HCT116 (cell line): Measurements from ENCODE around the gene SNTN. TPM values are rescaled to one million over a fixed set of nuclear protein-coding genes. Genes with fewer than 3 reads are reported as not detected.

Source experiments
- ATAC-seq: fragments of 200-7000 bp; cut with Tn5 transposase; 2 replicates; pipeline ENCODE4 v1.9.1; 2020; ENCODE audit warnings: mild to moderate bottlenecking, moderate library complexity
- BruUV-seq: library from RNA; stranded (reverse); fragments of 400-500 nt; replicated peaks from 2 replicates; lab custom pipeline; 2021; lab: Mats Ljungman, UMichigan
- CTCF ChIA-PET: fragments of 300-600 bp; sonication (Branson Sonifier 250); formaldehyde crosslinking; loops from one replicate; lab custom pipeline; 2021; ENCODE audit warnings: antibody characterized with exemption; lab: Charles Lee
- POLR2A ChIA-PET: fragments of 300-600, 350-600 bp; sonication (Branson Sonifier 250); formaldehyde crosslinking; loops from one replicate; lab custom pipeline; 2021; ENCODE audit warnings: antibody characterized with exemption; lab: Charles Lee
- RAD21 ChIA-PET, 2 experiments: fragments of 300-600 bp; sonication (Branson Sonifier 250); formaldehyde crosslinking; loops; one replicate each; lab custom pipeline; 2023; ENCODE audit warnings: low total read pairs in 2 of 2; ENCODE audit not compliant: uncharacterized antibody in 2 of 2, unreplicated experiment in 2 of 2, low non-redundant PET in 1 of 2; lab: Charles Lee
- DNase-seq: peaks from one replicate; pipeline ENCODE4 v3.0.0-alpha.2; 2010; ENCODE audit warnings: low read depth, low spot score
- H2AFZ ChIP-seq: fragments of 200-600 bp; shearing (Covaris generic), sonication (generic); 2 replicates; pipeline ENCODE4 v1.6.1; 2017; ENCODE audit warnings: low read depth, mixed run types, mixed read lengths, antibody characterized with exemption, low read length; ENCODE audit not compliant: poor library complexity, severe bottlenecking
- H3K27ac ChIP-seq: 2 replicates; pipeline ENCODE4 v1.5.1; 2012; ENCODE audit warnings: low read depth, low read length
- H3K27me3 ChIP-seq: fragments of 200-600 bp; sonication (generic); 2 replicates; pipeline ENCODE4 v1.6.1; 2016; ENCODE audit warnings: mixed run types, low read length, mixed read lengths; ENCODE audit not compliant: insufficient read depth
- H3K36me3 ChIP-seq, 2 experiments: fragments of 200-500 bp in 1 of 2; fragments of 200-600 bp in 1 of 2; sonication (Bioruptor generic) in 1 of 2; sonication (generic) in 1 of 2; 2 replicates each; pipeline versions ENCODE4 v1.5.1 to v1.6.1; 2014 to 2016; ENCODE audit warnings: low read length in 2 of 2, inconsistent platforms in 1 of 2, mixed read lengths in 1 of 2, mixed run types in 1 of 2; ENCODE audit not compliant: insufficient read depth in 2 of 2, control insufficient read depth in 1 of 2
- H3K4me1 ChIP-seq, 2 experiments: fragments of 200-600 bp in 1 of 2; sonication (generic) in 1 of 2; 2 replicates each; pipeline versions ENCODE4 v1.5.1 to v1.6.1; 2012 to 2017; ENCODE audit warnings: low read length in 2 of 2, inconsistent platforms in 1 of 2, mild to moderate bottlenecking in 1 of 2, mixed read lengths in 1 of 2, mixed run types in 1 of 2, moderate library complexity in 1 of 2; ENCODE audit not compliant: insufficient read depth in 2 of 2, control insufficient read depth in 1 of 2
- H3K4me2 ChIP-seq: fragments of 200-600 bp; sonication (generic); 2 replicates; pipeline ENCODE4 v1.6.1; 2017; ENCODE audit warnings: mixed run types, low read length, mixed read lengths
- H3K4me3 ChIP-seq, 2 experiments: fragments of 200-600 bp in 1 of 2; sonication (generic) in 1 of 2; replicated peaks in 1 of 2; 2 replicates each; pipeline ENCODE4 v1.5.1; 2011 to 2016; ENCODE audit warnings: low read length in 2 of 2, control low read depth in 1 of 2, low read depth in 1 of 2, mild to moderate bottlenecking in 1 of 2, mixed read lengths in 1 of 2, mixed run types in 1 of 2
- H3K79me2 ChIP-seq: fragments of 200-600 bp; sonication (generic); 2 replicates; pipeline ENCODE4 v1.6.1; 2017; ENCODE audit warnings: mild to moderate bottlenecking, mixed run types, low read length, moderate library complexity, mixed read lengths; ENCODE audit not compliant: insufficient read depth
- H3K9ac ChIP-seq: fragments of 200-600 bp; sonication (generic); 2 replicates; pipeline ENCODE4 v1.6.1; 2016; ENCODE audit warnings: low read length, mixed read lengths
- H3K9me2 ChIP-seq: fragments of 200-600 bp; sonication (generic), shearing (Covaris generic); 2 replicates; pipeline ENCODE4 v1.6.1; 2017; ENCODE audit warnings: mixed run types, mild to moderate bottlenecking, moderate library complexity; ENCODE audit not compliant: insufficient read depth
- H3K9me3 ChIP-seq, 2 experiments: fragments of 200-500 bp in 1 of 2; fragments of 200-600 bp in 1 of 2; sonication (Bioruptor generic) in 1 of 2; sonication (generic) in 1 of 2; 2 replicates each; pipeline ENCODE4 v1.6.1; 2014 to 2017; ENCODE audit warnings: low read length in 2 of 2, mixed read lengths in 2 of 2, inconsistent platforms in 1 of 2, low read depth in 1 of 2, mild to moderate bottlenecking in 1 of 2, mixed run types in 1 of 2, moderate library complexity in 1 of 2; ENCODE audit not compliant: control insufficient read depth in 1 of 2, insufficient read depth in 1 of 2
- H4K20me1 ChIP-seq: fragments of 200-600 bp; sonication (generic), shearing (Covaris generic); 2 replicates; pipeline ENCODE4 v1.6.1; 2017; ENCODE audit warnings: mixed run types, mild to moderate bottlenecking, moderate library complexity; ENCODE audit not compliant: insufficient read depth
- CBX3 ChIP-seq: IDR thresholded peaks from 2 replicates; pipeline ENCODE4 v1.6.1; 2012; ENCODE audit warnings: low read depth
- CEBPB ChIP-seq: IDR thresholded peaks from 2 replicates; pipeline ENCODE4 v1.6.1; 2012; ENCODE audit warnings: low read depth
- EGR1 ChIP-seq: IDR thresholded peaks from 2 replicates; pipeline ENCODE4 v1.6.1; 2012; ENCODE audit warnings: low read depth
- ELF1 ChIP-seq: IDR thresholded peaks from 2 replicates; pipeline ENCODE4 v1.6.1; 2012; ENCODE audit warnings: low read depth, borderline replicate concordance
- RAD21 ChIP-seq: IDR thresholded peaks from 2 replicates; pipeline ENCODE4 v1.6.1; 2012; ENCODE audit warnings: low read depth, mild to moderate bottlenecking
- SP1 ChIP-seq: IDR thresholded peaks from 2 replicates; pipeline ENCODE4 v1.6.1; 2012; ENCODE audit warnings: low read depth
- intact Hi-C: fragments of 100-400 bp; cut with micrococcal nuclease; formaldehyde crosslinking; loops from 2 replicates; pipeline ENCODE4 v1.10.0; 2022
- total RNA-seq: library from RNA; stranded (reverse); gene quantifications from one replicate; pipeline ENCODE4 v1.2.1, GENCODE V29; 2021; ENCODE audit not compliant: unreplicated experiment
- TF ChIP-seq, protein P1 (sequence below): IDR thresholded peaks from 2 replicates; pipeline ENCODE4 v1.6.1; 2012
- TF ChIP-seq, protein P2 (sequence below): IDR thresholded peaks from 2 replicates; pipeline ENCODE4 v1.6.1; 2011; ENCODE audit warnings: mild to moderate bottlenecking, low read length, moderate library complexity; ENCODE audit not compliant: insufficient replicate concordance; ENCODE audit errors: extremely low read depth

Gene SNTN
- total RNA-seq, 1 experiment from 2014 or later, result not detected

DNA sequence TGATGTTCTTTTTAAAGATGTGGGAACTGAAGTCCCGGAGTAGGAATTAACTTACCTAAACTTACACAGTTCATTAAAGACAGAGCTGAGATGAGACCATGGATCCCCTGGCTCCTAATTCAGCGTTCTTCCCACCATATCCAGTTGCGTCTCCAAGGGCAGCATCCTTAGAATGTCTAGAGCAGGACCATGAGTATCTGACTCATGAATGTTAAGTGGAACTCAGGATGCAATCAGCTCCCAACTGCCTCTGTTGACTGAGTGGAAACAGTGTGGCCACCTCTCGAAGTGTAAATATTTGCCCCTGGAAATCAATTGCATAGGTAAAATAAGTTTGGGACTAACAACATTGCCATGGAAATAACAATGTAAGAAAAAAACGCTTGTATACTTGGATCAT, 2.5 kb downstream of the SNTN start:
- Histone ChIP-seq H3K9me2 (no peaks in the 10 kb centered on the region), H4K20me1 (no peaks in the 10 kb centered on the region), H3K4me1 (no peaks in the 10 kb centered on the region), H3K27me3 (peaks cover 8% of the 10 kb centered on the region; the same call in 1 of the 2 replicates), H3K27ac (no peak overlapping the region), H3K9ac (no peak overlapping the region), H3K4me2 (no peak overlapping the region), H3K9me3 (no peaks in the 10 kb centered on the region), H3K4me3 (no peak overlapping the region), H3K79me2 (no peaks in the 10 kb centered on the region)
- intact Hi-C loops, result no loop called here
- BruUV-seq, result no TSS peak
- ATAC-seq, result no peak
- CTCF ChIA-PET, result no interaction called here
- TF ChIP-seq SP1 (no peak), RAD21 (no peak), EGR1 (no peak), ELF1 (no peak)
- TF ChIP-seq, protein P1, sequence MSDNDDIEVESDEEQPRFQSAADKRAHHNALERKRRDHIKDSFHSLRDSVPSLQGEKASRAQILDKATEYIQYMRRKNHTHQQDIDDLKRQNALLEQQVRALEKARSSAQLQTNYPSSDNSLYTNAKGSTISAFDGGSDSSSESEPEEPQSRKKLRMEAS, result no peak
- TF ChIP-seq, all 23 proteins: peak for 0
- Histone ChIP-seq H2AFZ (no peak overlapping the region), H3K36me3 (no peaks in the 10 kb centered on the region)
- no peak for DNase-seq
- ChIA-PET RAD21 (no interaction called here), POLR2A (no interaction called here)

DNA sequence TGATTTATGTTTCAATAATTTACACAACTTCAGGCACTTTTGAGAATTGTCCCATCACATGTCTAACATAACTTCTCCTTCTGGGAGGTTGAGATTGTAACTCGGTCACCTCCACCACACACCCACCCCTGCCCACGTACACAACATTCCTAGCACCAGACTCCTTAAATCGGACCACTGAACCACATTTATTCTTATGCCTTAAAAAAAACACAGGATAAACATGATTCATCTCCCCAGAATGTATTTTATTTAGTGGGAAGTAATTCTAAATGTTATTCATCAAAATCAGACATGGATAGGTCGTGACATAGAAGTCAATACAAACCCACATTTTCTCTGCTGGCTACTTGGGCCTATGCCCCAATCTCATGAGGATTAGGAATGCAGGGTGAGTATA, 3.0 kb downstream of the SNTN start:
- H3K4me3 ChIP-seq, result no peak overlapping the region
- ATAC-seq (no peak), DNase-seq (no peak)
- H3K4me2 ChIP-seq, result no peak overlapping the region
- peaks cover 8% of the 10 kb centered on the region; the same call in 1 of the 2 replicates for H3K27me3 ChIP-seq
- RAD21 ChIA-PET, result no interaction called here
- H4K20me1 ChIP-seq, result no peaks in the 10 kb centered on the region
- H3K9me2 ChIP-seq, result no peaks in the 10 kb centered on the region
- no TSS peak for BruUV-seq
- H3K27ac ChIP-seq, result no peak overlapping the region
- POLR2A ChIA-PET, result no interaction called here
- no peaks in the 10 kb centered on the region for H3K4me1 ChIP-seq
- no peaks in the 10 kb centered on the region for H3K79me2 ChIP-seq
- no peaks in the 10 kb centered on the region for H3K36me3 ChIP-seq
- intact Hi-C loops, result no loop called here
- no peak overlapping the region for H2AFZ ChIP-seq
- CTCF ChIA-PET, result no interaction called here
- no peaks in the 10 kb centered on the region for H3K9me3 ChIP-seq
- TF ChIP-seq CBX3 (no peak), CEBPB (no peak)
- TF ChIP-seq, protein P2, sequence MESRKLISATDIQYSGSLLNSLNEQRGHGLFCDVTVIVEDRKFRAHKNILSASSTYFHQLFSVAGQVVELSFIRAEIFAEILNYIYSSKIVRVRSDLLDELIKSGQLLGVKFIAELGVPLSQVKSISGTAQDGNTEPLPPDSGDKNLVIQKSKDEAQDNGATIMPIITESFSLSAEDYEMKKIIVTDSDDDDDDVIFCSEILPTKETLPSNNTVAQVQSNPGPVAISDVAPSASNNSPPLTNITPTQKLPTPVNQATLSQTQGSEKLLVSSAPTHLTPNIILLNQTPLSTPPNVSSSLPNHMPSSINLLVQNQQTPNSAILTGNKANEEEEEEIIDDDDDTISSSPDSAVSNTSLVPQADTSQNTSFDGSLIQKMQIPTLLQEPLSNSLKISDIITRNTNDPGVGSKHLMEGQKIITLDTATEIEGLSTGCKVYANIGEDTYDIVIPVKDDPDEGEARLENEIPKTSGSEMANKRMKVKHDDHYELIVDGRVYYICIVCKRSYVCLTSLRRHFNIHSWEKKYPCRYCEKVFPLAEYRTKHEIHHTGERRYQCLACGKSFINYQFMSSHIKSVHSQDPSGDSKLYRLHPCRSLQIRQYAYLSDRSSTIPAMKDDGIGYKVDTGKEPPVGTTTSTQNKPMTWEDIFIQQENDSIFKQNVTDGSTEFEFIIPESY, result no peak
- TF ChIP-seq, all 23 proteins: peak for 0
- no peak overlapping the region for H3K9ac ChIP-seq
